Posterior vena cava (tissue), 2 donors: Measurements from ENCODE around the gene MTX3. TPM values are rescaled to one million over a fixed set of nuclear protein-coding genes. Genes with fewer than 3 reads are reported as not detected.

Experiments used
- DNase-seq: peaks from one replicate; pipeline ENCODE4 v3.0.0-alpha.2; 2020; ENCODE audit warnings: low spot score
- intact Hi-C, 2 donors: fragments of 100-400 bp; cut with DNase I; formaldehyde crosslinking; loops; one replicate each; pipeline versions ENCODE4 v1.14.1 to v1.14.2; 2022 to 2023
- total RNA-seq, 2 donors: library from RNA; stranded (reverse); fragmentation: NEBNext Ultra II Directional; extraction: Animal tissue kit (Norgen Biotek cat#: 25700); gene quantifications; one replicate each; pipeline ENCODE4 v1.2.1, GENCODE V29; 2021
- donor health status: DM: yes; HTN: yes; CAD: no.
- donor health status: DM: yes; HTN: yes; CAD: no.

MTX3 gene
- total RNA-seq, 2 donors from 2014 or later = 16.0 to 19.2 TPM

DNA sequence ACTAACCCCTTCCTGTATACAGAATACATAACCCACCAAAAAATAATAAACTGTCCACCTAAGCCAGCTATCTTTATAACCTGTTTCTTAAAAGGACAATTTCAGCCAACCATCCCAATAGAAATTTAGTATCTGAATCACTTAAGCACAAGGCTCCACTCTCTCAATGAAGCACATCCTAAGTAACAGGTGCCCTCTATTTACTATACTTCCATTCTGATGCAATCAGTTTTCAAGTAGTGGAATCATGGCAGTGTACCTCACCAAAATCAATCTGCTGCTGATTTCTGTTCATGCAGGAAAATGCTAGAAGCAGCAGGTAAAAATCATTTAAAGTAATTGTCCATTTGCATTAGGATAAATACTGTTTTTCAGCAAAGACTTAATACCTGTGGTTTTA is 4.8 kb downstream of the MTX3 start:
- no peak for DNase-seq
- intact Hi-C loops = no loop called here

DNA sequence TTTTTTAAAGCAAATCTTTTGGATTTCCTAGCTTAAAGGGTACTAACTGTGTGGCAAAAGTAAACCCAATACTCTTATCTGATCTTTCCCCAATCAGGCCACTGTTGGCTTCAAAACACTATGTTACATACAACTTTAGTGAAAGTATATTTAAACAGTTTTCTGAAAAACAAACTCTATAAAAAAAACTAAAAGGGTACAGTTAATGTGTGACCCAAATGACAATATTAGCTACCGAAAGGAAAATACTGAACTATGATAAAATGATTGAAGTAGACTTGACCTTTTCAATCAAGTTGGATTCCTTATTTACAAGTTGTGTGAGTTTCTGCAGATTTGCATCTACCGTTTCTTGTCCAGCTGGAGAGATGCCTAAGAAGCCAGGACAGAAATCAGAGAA is 5.8 kb downstream of the MTX3 start:
- intact Hi-C loops = no loop called here
- DNase-seq = no peak

DNA sequence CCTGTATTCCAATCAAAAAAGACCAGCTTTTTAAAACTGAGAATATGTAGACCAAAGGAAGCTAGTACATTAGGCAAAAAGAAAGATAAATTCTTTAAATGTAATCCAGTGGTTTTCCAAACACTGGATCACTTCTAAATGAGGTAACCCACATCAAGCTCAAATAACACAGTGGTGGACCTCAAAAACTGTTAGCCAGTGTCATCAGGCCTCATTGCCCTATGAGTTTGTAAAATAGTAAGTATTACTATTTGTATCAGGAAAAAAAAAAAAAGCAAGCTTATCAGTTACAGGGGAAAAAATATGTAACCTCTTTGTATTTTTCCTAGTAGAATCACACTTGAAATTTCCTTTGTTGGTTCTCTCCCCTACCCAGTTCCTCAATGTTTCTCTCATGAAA is 6.7 kb downstream of the MTX3 start:
- intact Hi-C loops = no loop called here

DNA sequence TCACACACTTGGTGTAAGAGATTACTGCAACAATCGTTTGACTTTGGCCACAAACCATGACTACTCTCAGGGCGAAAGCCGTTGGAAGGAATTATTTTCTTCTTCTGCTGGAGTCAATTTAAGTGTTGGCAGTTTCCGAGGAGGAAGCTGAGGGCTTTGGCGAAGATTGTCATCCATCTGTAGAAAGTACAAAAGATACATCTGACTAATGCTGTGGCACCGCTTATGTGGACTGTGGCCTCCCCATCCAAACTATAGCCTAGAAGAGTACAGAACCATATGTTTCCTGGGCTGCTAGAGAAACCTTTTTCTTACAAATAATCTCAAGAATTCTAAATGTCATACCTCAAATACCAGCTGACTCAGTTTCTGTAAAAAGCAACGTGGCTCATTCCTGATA is 7.4 kb downstream of the MTX3 start:
- intact Hi-C loops = no loop called here

More for the DNA sequence above, 6.7 kb downstream of the MTX3 start:
- no peak for DNase-seq

DNA sequence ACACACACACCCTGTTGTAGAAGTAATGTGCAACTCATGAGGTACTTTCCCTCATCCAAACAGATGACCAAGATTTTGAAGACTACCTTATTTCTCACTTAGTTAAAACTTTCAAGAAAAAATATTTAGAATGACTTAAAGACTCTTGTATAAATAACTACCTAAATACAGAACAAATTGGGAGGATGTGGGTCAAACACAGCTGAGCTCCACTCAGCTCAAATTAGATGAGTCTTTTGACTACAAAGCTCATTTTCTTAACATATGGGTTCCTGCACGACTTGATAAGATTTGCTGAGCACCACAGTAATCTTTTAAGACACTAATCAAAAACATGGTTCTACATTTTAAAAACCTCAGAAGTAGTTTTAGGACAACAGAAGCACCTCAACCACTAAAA is 8.9 kb downstream of the MTX3 start:
- DNase-seq = no peak
- intact Hi-C loops = no loop called here

More for the DNA sequence above, 7.4 kb downstream of the MTX3 start:
- no peak for DNase-seq

DNA sequence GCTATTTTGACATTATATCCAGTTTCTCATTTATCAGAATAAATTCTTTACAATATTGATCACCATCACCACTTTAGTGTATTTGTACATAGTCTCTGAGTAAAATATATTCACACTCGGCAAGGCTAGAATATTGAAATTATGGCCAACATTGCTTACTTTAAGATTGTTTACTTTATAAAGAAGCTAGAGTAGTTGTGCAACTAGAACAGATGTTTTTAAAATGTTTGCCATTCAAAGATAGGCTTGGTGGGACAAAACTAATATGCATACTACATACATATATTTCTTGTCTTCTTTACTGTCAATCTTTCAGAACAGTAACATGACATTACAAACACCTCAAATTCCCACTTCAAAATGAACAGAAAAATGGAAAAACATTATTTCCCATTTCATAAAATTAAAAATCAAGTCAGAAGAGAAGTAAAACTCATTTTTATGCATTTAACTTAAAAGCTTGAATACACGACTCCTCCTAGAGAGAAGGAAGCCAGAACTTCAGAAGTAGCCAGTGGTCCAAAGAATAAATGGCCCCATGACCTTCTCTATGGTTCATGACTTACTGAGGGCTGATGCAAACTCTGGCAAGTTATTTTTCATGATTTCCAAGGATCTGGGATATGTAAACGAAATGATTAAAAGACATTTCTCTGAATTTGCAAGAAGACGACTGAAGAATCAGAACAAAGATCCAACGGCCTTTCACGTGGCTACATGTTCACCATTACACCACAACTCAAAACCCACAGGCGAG is 14.1 kb downstream of the MTX3 start:
- DNase-seq = no peak
- intact Hi-C loops = no loop called here

DNA sequence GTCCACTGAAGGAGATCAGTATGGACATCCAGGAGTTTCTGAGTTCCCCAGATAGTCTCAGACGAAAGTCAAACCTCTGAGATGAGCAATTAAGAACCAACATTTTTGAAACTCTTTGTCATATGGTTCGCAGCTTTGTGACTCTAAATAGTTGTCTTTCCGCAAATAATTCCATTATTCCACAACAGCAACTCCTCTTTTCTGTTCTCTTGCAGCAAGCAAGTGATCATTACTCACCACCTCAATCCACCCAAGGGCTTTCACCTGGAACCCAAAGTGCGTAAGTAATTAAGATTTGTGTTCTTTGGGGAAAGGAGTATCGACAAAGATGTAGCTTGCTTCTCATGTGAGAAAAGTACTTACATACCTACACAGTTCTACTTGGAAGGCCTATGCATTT is 15.6 kb downstream of the MTX3 start:
- intact Hi-C loops = no loop called here
- DNase-seq = no peak

DNA sequence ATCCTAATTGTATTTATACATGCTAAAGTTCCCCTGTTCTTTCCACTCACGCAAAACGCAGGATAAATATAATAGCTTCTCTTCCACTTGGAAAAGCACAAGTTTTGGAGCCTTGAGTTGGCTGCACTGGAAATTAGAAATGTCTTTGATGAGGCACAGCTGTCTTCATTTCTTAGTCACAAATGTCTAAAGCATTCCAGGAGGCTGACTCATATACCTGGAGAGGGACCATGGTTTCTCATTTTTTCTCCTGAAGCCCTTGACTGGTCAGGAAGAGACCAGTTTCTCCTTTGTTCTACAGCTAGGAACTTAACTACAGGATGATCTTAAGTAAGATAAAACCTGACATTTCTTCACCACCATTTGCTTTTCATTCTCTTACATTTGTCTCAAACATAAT is 16.2 kb downstream of the MTX3 start:
- intact Hi-C loops = no loop called here
- no peak for DNase-seq

DNA sequence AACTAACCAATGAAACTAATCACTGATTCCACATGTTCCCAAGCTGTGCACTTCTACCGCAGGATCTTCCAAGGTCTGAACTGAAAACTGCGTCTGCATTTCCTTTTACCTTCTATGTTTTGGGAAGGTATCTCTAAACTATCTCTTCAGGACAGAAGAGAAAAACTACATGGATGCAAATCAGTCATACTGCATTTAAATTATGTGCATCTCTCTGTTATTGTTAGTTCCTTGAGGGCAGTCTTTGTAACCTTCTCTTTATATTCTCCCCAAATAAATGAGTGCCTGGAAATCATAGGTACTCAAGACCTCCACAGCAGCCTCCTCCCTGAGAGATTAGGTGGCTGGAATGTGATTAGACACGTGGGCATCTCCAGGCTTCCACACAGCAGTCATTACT is 17.1 kb downstream of the MTX3 start:
- intact Hi-C loops = no loop called here
- DNase-seq = no peak

DNA sequence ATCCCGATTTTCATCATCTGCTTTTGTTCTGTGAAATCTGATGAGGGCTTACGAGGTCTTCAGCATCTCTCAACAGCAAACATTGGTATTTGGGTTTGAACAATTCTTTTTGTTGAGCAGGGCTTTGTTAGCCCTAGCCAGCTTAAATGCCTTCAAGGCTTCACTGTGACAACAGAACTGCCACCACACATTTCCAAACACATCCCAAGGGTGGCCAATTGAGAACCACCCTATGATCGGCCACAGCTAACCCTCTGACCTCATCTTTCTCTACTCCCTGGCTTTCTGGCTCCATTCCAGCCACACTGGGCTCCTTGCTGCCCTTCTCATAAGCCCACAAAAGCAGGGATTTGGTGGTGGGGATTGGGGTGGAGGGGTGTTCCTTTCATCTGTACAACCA is 17.6 kb downstream of the MTX3 start:
- intact Hi-C loops = no loop called here
- DNase-seq = no peak

DNA sequence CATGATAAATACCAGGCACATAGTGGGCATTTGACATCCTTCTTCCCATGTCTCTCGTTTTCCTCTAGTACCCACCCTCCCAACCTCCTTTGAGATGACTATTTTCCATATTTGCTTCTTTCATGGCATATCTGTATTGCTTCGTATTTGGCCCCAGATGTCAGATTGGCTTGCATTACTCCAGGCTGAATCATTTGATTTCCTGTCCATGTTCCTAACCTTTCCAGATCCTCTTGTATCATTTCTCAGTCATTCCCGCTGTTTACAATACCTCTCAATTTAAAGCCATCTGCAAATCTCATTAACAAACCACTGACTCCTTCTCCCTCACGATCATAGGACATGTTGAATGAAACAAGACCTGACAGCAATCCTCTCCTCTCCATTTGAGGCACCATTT is 19.9 kb downstream of the MTX3 start:
- intact Hi-C loops = no loop called here
- no peak for DNase-seq

DNA sequence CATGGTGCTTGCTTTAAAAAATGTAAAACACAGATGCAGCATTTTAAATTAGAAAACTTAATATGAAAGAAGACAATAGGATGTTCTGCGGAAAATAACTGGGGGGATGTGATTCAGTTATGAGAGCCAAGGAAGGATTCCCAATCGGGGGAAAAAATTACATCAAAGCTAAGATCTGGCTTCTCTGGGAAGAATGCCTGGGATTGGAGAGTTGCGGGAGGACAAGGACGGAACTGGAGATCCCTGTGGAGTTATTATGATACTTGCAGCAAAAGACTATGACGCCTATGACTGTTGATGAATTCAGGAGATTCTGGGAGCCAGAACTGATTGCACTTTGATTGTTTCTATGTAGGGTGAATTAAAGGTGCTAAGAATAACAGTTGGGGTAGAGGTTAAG is 24.6 kb downstream of the MTX3 start:
- intact Hi-C loops = no loop called here
- DNase-seq = no peak

DNA sequence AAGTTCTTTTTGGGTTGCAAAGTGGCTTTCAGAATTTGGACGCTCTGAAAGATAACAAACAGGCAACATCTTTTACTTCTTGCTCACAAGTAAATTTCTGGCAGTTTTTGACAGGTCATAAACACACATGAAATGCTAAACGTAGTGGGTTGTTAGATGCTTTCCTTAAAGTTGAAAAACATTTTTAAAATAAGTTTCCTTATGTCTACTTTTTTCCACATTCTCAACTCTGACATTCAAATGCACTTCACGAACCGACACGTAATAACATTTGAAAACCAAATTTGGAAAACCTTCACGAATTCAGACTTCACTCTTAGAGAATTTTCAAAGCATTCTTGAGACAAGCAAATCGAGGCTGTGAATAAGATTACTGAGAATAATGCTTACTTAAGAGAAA is 26.9 kb downstream of the MTX3 start:
- intact Hi-C loops = no loop called here
- no peak for DNase-seq

DNA sequence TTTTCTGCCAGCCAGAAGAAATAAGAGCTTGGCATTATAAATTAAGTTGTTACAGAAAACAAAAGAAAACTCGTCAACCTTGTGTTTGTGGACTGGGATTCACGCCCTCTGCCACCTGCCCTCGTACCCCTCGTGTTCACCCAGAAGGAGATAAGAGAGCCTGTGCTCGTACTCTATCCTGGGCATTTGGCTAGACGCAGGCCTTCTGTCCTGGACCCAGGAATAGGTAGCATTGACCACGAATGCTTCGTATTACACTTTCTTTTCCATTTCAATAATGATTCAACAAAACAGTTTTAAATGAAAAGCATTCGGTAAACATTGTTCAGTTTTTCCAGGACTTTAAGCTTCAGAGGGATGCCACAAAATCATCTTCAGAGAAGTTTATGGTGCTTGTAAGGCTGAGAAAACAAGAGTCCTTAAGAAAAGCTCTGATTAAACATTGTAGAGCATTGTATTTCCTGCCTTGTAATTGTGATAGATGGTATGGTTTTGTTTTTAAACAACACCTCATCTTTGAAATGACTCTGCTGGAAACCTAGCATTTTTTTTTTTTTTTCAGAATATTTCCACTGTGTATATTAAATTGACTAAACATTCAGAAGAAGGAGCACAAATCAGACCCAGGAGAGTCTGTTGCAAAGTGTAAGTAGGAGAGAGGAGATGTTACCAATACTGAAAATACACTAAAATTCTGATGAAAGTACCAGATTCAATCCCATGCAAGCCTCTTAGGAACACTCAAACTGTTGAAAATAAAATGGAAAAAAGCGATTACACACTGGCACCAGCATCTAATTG is 27.6 kb downstream of the MTX3 start:
- DNase-seq = no peak

DNA sequence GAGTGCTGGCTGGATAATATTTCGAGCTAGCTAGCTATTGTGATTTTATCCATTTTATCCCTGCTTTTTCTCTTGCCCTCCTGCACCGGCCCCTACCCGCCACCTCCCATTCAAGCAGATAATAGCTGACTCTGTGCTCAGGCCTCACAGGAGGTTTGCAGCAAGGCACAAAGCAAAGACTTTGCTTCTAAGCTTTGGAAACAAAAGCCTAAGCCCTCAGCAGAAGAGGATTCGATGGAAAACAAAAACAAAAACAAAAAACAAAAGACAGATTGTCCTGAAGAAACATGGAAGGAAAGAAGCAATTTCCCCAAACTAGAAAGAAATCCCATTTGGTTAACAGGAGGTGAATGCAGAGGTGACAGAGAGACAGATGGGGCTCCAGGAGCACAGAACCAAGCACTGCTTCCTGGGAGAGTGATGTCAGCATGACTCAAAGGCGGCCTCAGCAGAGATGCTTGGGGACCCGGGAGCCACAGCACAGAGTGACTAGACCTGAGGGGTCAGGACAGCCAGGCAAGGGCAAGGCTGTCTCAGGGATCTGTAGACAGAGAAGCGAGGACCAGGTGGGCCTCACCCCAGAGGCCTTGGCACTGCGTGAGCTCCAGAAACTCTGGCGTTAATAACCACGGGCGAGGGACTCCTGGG is 28.4 kb downstream of the MTX3 start:
- intact Hi-C loops = no loop called here

More for the DNA sequence above, 27.6 kb downstream of the MTX3 start:
- intact Hi-C loops = no loop called here

DNA sequence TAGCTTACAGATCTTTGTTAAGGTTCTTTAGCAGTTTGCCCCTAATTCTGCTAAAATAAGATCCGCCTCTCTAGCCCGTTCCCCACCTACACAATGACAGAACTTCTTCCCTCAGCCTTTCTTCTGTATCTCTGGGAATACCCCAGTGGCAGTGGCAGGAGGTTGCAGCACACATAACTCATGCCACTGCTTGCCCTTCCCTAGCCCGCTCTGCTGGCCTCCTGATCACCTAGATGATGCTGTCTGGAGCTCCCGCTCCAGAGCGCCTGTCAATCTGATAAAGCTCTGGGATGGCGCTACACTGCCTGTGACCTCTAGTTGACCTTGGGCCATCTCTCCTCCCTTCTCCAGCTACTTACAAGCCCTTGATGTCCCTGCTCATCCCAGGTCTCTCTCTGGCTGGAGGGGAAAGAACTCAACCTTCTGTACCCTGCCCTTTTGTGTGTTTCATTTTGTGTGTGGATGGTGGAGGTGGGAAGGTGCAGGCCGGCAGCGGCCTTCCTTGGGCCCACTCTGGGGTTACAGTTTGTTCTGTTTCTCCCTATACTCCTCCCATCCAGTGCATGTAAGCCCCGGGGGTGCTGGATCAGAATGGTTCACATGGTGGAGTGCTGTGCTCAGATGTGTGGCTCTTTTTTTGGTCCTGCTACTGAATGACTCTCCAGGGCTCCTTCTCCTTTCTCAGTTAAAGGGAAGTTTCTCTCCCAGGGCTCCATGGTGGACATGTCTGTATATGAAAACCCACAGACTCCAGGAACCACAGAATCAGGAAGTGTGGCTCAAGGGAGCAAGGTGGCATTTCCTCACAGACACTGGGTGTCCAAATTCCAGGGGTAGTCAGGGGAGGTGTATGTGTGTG is 29.1 kb downstream of the MTX3 start:
- no peak for DNase-seq
- intact Hi-C loops = no loop called here

More for the DNA sequence above, 28.4 kb downstream of the MTX3 start:
- DNase-seq = no peak

DNA sequence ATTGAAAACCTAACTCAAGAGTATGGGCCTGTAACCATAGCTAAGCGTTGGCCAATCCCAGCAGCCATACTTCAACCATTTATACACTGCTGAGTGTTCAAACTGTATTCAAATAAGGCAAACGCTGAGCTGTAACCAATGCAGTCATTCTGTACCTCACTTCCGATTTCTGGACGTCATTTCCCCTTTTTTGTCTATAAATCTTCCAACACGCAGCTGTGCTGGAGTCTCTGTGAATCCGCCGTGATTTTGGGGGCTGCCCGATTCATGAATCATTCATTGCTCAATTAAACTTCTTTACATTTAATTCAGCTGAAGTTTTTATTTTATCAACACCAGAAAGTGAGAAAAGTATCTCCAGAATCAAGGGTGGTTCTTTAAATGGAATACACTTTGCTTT is 31.7 kb downstream of the MTX3 start:
- no peak for DNase-seq
- intact Hi-C loops = no loop called here

DNA sequence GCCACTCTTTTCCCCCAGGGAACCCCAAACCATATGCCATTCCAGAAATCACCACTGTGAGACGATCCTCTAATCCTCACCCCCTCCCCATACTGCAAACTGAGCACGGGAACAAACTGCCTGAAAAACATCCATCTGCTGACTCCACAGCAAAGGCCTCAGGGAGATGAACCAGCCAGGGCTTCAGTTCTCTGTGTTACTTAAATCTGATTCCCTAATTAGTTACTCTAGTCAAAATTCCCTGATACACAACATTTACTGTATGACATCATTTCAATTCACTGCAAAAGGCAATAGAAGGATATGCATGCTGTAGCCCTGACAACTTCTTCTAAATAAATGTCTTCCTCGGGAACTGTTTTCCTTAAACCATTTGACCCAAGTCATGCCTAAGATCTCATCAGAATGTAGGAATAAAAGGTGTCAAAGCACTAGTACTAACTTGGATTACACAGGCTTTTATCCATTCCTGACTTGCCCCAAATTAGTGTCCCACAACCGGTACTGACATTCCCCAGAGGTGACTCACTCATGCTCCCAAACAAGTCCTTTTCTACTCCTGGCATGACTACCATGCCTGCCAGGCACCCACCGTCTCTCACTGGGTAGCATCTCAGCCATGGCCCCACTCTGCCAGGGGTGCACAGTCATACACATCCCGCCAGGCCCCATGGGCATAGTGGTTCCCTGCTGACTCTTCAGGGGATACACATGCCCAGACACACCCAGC is 35.0 kb downstream of the MTX3 start:
- no peak for DNase-seq
- intact Hi-C loops = no loop called here

DNA sequence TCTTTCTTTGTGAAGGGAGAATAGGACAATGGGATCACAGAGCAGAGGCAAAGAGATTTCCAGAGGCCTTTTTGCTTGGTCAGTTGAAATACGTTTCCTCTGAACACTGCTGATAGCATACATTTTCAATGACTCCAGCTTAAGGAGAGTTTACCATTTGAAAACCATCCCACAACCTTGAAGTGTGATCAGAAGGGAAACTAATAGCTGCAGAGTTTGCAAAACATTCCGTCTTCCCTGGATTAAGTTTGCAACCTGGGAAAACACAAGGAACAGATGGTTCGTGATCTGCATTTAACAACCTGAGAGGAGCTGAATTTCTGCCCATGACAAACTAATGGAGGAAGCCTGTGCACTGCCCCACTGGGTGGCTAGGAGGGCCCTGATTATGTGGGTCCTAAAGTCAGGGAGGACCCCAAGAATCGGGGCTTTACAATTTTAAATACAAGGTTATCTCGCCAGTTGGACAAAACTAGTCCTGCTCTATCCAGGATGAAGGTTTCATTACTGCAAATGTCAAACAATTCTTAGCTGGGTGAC is 35.6 kb downstream of the MTX3 start:
- no peak for DNase-seq
- intact Hi-C loops = no loop called here
